HFFc6 (cell line): Measurements from ENCODE around the gene CD69. TPM values are rescaled to one million over a fixed set of nuclear protein-coding genes. Genes with fewer than 3 reads are reported as not detected.
A peak's percentile ranks its signal among the peaks of the same experiment; 100 is the strongest.

ENCODE experiments used
- DNase-seq: peaks from one replicate; pipeline ENCODE4 v3.0.0-alpha.2; 2018
- H3K27ac Mint-ChIP-seq: 2 replicates; pipeline ENCODE4 v1.8.0; 2020; ENCODE audit warnings: mild to moderate bottlenecking, mixed read lengths
- H3K27me3 Mint-ChIP-seq: 2 replicates; pipeline ENCODE4 v1.8.0; 2021; ENCODE audit warnings: mild to moderate bottlenecking, moderate library complexity, mixed read lengths; ENCODE audit not compliant: insufficient read depth
- H3K36me3 Mint-ChIP-seq: 2 replicates; pipeline ENCODE4 v1.8.0; 2021; ENCODE audit warnings: low read depth, mixed read lengths
- H3K4me1 Mint-ChIP-seq: 2 replicates; pipeline ENCODE4 v1.8.0; 2020; ENCODE audit warnings: low read depth, mixed read lengths
- H3K4me3 Mint-ChIP-seq: 2 replicates; pipeline ENCODE4 v1.8.0; 2020; ENCODE audit warnings: mild to moderate bottlenecking, moderate library complexity, mixed read lengths
- H3K9me3 Mint-ChIP-seq: 2 replicates; pipeline ENCODE4 v1.8.0; 2020; ENCODE audit warnings: mild to moderate bottlenecking, mixed read lengths
- total RNA-seq, 6 experiments: library from RNA; stranded (reverse); fragmentation: NEBNext Ultra II Directional; extraction: Animal tissue kit (Norgen Biotek cat#: 25700); gene quantifications; 2 replicates in 1 of 6; 3 replicates in 5 of 6; pipeline ENCODE4 v1.2.3, GENCODE V29; 2021
- TF ChIP-seq, protein P1 (sequence below): fragments of 200-600 bp; sonication (generic); IDR thresholded peaks from 2 replicates; pipeline ENCODE4 v1.5.0; 2021; ENCODE audit warnings: antibody characterized with exemption, mild to moderate bottlenecking

The CD69 gene
- total RNA-seq, 6 experiments from 2014 or later: not detected

- H3K27me3 Mint-ChIP-seq: peaks cover 12% of the 10 kb centered on the region
- H3K9me3 Mint-ChIP-seq: no peaks in the 10 kb centered on the region
- no peak for DNase-seq
- H3K4me3 Mint-ChIP-seq: no peak overlapping the region
- H3K27ac Mint-ChIP-seq: no peak overlapping the region
- H3K36me3 Mint-ChIP-seq: no peaks in the 10 kb centered on the region
- peaks cover 9% of the 10 kb centered on the region for H3K4me1 Mint-ChIP-seq
- TF ChIP-seq, protein P1, sequence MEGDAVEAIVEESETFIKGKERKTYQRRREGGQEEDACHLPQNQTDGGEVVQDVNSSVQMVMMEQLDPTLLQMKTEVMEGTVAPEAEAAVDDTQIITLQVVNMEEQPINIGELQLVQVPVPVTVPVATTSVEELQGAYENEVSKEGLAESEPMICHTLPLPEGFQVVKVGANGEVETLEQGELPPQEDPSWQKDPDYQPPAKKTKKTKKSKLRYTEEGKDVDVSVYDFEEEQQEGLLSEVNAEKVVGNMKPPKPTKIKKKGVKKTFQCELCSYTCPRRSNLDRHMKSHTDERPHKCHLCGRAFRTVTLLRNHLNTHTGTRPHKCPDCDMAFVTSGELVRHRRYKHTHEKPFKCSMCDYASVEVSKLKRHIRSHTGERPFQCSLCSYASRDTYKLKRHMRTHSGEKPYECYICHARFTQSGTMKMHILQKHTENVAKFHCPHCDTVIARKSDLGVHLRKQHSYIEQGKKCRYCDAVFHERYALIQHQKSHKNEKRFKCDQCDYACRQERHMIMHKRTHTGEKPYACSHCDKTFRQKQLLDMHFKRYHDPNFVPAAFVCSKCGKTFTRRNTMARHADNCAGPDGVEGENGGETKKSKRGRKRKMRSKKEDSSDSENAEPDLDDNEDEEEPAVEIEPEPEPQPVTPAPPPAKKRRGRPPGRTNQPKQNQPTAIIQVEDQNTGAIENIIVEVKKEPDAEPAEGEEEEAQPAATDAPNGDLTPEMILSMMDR: no peak
These were observed 49.0 kb downstream of the CD69 start for GRCh38 chr12:9711664-9712063.

- no peak for DNase-seq
- H3K36me3 Mint-ChIP-seq: no peaks in the 10 kb centered on the region
- peaks cover 9% of the 10 kb centered on the region for H3K4me1 Mint-ChIP-seq
- TF ChIP-seq, protein P1: no peak
- H3K27ac Mint-ChIP-seq: no peak overlapping the region
- H3K4me3 Mint-ChIP-seq: no peak overlapping the region
- H3K9me3 Mint-ChIP-seq: no peaks in the 10 kb centered on the region
- H3K27me3 Mint-ChIP-seq: peaks cover 9% of the 10 kb centered on the region
These were observed 49.9 kb downstream of the CD69 start for GRCh38 chr12:9710584-9711375.

GRCh38 chr12:9708853-9709252 is 51.8 kb downstream of the CD69 start:
- TF ChIP-seq, protein P1: no peak
- H3K4me3 Mint-ChIP-seq: no peak overlapping the region
- H3K27me3 Mint-ChIP-seq: peaks cover 7% of the 10 kb centered on the region; the same call in 1 of the 2 replicates
- H3K4me1 Mint-ChIP-seq: peaks cover 9% of the 10 kb centered on the region
- H3K27ac Mint-ChIP-seq: no peak overlapping the region
- no peak for DNase-seq
- H3K36me3 Mint-ChIP-seq: no peaks in the 10 kb centered on the region
- H3K9me3 Mint-ChIP-seq: no peaks in the 10 kb centered on the region

DNA sequence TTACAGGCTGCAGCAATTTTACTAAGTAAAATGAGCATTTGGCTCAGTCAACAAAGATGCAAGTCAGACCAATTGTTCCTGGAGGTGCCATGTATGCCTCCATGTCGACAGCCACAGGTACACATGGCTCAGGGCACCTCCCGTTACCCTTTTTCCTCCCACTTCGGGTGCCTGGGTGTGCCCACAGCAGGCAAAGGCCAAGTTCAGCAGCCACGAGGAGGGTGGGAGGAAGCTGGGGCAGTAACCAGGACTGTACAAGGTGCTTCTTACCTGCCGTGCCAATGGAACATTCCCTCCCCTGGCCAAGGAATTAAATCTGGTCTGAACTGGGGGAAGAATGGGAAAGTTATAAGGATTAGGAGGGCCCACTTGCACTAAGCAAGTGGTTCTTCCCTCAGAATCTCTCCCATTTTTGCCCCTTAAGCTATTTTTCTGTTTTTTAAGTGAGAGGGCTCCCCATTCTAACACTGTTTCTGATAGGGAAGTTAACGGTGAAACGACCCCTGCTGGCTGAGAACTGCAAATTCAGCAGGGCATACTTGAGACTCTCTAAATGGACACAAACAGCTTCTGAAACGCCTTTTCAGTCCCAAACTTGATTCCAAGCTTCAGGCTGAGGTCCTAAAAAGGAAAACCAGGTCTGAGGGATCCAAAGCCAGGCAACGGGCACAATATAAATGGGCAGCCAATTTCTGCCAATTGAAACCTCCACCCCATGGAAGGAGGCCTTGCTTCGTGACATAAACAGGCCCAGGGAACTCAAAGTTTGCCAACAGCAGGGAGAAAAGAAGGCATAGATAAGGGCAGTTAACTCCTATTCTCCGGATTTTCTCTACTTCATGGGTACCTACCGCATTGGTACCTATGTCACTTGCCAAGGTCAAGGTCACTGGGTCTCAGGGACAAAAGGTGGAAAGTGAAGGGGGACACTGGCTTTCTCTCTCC is 52.6 kb downstream of the CD69 start:
- DNase-seq: peak; percentile 54
- Mint-ChIP-seq H3K4me3 (no peak overlapping the region), H3K27ac (no peak overlapping the region), H3K27me3 (peaks cover 7% of the 10 kb centered on the region; the same call in 1 of the 2 replicates), H3K9me3 (no peaks in the 10 kb centered on the region), H3K36me3 (no peaks in the 10 kb centered on the region), H3K4me1 (peaks cover 9% of the 10 kb centered on the region)
- TF ChIP-seq, protein P1: peak; percentile 92

DNA sequence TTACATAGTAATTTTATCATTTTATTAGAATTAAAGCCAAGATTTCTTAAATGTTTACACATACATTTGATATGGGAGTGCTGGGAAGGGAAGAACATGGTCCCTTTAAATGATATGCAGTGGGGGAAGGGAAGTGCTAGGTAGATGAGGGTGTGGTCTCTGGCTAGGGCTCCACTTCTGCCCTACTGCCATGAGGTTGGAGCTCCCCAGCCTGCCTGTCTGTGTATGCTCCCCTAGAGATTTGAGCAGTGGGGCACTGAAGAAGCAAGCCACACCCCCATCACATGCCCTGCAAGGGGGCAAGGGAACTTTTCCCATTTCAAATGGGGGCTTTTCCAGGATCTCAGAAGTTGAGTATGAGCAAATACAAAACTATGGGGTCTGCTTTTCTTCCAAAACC is 53.3 kb downstream of the CD69 start:
- Mint-ChIP-seq H3K4me1 (peaks cover 9% of the 10 kb centered on the region), H3K27me3 (peaks cover 7% of the 10 kb centered on the region; the same call in 1 of the 2 replicates), H3K4me3 (no peak overlapping the region), H3K27ac (no peak overlapping the region), H3K36me3 (no peaks in the 10 kb centered on the region), H3K9me3 (no peaks in the 10 kb centered on the region)
- DNase-seq: no peak
- TF ChIP-seq, protein P1: no peak
